SK-N-MC (cell line): ENCODE results near the gene STOM.

ENCODE experiments used
- EZH2 ChIP-seq: fragments of 200-600 bp; sonication (generic); IDR thresholded peaks from one replicate; pipeline ENCODE4 v1.6.1; 2017; ENCODE audit warnings: antibody characterized with exemption
- POLR2AphosphoS5 ChIP-seq: IDR thresholded peaks from 2 replicates; pipeline ENCODE4 v1.6.1; 2012; ENCODE audit warnings: mild to moderate bottlenecking, low read depth, low read length, borderline replicate concordance

DNA sequence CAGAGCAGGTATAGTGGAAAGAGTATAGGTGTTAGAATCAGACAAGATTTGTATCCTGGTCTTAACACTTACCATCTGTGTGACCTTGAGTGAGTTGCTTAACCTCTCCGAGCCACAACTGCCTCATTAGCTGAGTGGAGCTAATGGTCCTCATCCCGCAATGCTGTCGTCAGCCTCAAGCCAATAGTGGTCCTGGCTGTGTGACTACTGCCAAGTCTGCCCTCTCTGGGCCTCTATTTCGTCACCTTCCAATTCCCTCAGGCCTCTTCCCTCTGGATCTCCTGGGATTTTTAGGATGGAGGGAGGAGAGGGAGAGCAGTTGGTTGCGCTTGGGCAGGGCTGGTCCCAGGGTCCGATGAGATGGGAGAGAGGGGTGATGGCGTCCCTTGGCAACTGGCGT, 41.6 kb downstream of the STOM start:
- TF ChIP-seq EZH2: no peak
- no peak for TF ChIP-seq POLR2AphosphoS5
